GM21576 (cell line): ENCODE measurements around the gene SLC25A27.

ENCODE experiments used
- ATAC-seq: cut with Tn5 transposase; IDR thresholded peaks from one replicate; pipeline ENCODE4 v1.9.1; 2021; ENCODE audit warnings: mild to moderate bottlenecking, moderate library complexity; ENCODE audit not compliant: unreplicated experiment

The SLC25A27 gene

DNA sequence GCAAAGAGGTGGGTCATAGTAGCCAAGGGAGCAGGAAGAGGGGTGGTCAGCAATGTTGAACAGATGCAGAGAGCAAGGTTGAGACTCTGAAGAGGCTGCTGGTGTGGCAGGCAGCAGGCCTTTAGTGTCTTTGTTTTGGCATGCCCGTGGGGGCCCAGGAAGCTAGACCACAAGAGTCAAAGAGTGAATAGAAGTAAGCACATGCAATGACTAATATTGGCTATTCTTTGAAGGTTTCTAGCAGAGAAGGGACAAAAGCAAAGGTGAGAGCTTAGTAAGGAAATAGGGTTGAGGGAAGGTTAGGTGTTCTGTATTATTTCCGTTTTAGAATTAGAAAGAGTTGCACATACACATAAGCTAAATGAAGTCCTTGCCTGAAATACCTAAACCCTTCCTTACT is 53.7 kb downstream of the SLC25A27 start:
- ATAC-seq, result no peak

GRCh38 chr6:46711491-46711890 is 58.7 kb downstream of the SLC25A27 start:
- no peak for ATAC-seq

DNA sequence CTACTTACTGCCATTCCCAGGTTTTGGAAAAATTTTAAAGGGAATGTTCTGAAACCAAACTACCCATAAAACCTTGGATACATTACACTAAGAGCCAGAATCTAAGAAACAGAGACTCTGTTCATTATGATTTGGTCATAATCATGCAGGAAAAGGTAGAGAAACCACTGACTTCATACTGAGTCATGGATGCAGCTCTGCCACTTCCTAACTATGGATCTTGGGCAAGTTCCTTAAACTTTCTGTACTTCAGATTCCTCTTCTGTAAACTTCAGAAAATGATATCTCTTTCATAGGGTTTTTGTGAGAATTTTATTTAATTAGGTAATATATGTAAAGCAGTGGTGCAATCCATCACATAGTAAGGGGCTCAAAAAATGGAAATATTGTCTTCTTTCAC is 62.4 kb downstream of the SLC25A27 start:
- no peak for ATAC-seq

DNA sequence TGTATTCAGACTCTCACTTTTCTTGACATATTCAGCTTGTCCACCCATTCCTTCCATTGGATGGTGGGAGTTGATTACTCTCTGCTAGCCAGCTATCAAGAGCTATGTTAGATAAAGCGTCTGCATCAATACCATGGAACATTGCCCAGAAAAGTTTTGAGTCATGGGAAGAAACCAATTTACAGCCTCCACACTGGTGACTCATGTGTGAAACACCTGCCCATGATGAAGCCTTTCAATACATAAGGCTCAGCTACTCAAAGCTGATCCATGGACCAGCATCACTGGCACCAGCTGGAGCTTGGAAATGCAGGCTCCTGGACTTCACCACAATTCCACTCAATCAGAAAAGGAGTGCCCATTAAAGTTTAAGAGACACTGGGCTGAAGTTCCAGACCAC is 66.3 kb downstream of the SLC25A27 start:
- ATAC-seq, result no peak

DNA sequence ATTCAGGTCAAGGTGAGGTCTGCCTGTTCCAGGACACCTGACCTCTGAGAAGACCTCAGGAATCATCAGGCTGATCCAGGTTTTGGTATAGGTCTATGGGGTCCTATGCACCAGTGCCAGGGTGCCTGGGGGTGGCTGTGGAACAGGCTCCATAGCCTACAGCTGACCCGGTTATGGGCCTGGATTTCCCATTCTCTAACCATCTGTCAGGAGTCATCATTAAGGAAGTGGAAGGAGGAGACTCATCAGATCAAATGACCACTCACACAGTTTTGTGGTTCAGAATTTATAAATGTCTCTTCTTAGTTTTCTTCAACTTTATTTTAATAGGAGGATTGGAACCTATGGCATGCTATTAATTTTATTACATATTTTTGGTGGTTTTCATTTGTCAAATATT is 67.6 kb downstream of the SLC25A27 start:
- ATAC-seq, result no peak
